ENCODE results near the gene CYP8B1.

The CYP8B1 gene

DNA sequence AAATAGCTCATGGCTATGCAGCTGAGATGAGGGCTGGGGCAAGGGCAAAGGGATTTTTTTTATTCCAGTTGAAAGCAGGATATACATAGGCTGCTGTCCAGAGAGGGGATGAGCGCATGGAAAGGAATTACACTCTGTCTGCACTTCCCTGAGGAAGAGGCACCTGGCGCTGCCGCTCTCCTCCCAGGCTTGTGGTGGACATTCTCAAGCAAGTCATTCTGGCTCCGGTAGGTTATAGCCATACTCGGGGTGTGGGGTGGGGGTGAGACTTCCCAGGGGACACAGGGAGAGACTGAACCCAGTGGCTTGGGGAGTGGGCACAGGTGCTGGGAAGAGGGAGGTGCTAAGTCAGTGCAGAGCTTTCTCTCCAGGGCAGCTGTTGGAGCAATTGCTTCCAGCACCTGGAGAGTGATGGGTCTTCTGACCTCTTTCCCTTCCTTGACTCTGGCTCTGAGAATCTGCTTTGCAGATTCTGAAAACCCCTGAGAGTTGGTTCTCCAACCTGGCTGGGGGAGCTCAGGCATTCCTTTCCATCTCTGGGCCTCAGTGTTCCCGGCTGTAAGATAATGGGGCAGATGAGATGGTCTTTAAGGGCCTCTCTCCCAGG lies 24.3 kb downstream of the CYP8B1 start:
- no peak for DNase-seq

DNA sequence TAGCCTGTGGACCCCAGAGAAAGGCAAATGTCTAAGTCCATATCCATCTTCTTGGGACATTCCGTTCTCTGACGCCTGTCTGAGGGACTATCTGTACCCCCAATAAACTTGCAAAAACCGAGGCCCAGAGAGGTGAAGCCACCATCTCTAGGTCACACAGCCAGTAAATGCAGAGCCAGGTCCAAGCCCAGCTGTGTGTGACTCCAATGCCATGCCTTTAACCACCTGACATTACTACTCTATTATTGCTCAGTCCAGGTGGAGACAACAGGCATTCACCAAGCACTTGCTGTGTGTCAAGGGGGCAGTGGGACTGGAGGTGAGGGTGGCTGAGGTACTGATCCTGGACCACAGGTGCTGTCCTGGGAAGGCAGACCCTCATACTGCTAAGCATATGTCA lies 25.4 kb downstream of the CYP8B1 start:
- DNase-seq, result no peak

DNA sequence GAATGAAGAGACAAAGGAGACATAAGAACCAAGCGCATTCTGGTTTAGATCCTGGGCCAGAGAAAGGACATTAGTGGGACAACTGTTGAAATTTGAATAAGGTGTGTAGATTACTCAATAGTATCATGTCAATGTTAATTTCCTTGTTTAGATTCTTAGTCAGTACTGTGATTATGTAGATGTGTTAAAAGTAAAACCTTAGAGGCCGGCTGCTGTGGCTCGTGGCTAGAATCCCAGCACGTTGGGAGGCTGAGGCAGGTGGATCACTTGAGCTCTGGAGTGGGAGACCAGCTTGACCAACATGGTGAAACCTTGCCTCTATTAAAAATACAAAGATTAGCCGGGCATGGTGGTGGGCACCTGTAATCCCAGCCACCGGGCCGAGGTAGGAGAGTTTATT lies 26.7 kb downstream of the CYP8B1 start:
- DNase-seq, result no peak

DNA sequence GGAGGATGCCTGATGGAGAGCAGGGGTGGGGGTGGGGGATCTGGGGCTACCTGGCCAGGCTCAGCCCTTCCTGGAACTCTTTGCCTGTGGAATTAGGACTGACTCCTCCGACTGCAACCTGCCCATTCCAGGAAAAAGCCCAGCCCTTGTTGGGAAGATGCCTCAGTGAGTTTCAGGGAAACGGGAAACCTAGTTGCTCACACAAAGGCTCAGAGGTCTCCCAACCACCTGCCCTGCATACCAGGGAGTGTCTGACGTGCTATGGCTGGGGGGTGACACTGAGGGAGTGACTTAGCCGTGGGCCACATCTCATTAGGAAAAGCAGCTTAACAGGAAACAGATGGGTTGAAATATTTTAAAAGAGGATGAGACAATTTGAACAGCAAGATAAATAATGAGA lies 27.9 kb downstream of the CYP8B1 start:
- DNase-seq, result no peak

DNA sequence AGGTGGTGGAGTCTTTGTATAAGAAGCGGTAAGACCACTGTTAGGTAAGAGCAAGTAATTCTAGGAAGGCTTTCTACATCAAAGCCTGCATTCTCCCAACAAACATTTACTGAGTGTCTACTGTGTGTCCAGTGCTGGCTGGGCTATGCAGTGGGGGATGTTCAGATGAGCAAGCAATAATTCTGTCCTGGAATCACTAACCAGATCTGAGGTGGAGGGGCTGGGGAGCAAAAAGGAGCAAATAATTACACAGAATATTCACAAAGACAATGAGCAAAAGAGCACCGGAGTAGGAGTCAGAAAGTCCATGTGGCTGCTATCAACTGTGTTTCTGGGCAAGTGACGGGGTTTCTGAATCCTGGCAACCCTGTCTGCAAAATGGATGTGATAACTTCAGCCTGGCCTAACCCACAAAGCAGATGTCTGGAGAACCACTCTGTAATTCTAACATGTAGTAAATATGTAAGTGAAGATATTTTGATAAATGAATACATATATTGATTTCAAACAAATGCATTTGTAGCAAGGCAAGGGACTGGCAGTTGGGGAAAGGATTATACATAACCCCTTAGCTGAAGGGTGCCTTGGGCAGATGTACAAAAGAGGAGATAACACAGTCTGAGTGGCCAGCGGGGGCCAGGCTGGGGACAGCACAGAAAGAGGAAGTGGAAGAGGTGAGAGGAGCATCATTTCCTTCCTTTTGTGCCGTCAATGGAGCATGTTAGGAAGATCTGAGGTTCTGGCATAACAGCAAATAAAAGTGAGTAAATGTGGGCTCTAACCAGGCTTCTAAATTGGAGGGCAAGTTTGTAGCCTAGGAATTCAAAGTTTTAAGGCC lies 28.8 kb downstream of the CYP8B1 start:
- DNase-seq, result no peak

DNA sequence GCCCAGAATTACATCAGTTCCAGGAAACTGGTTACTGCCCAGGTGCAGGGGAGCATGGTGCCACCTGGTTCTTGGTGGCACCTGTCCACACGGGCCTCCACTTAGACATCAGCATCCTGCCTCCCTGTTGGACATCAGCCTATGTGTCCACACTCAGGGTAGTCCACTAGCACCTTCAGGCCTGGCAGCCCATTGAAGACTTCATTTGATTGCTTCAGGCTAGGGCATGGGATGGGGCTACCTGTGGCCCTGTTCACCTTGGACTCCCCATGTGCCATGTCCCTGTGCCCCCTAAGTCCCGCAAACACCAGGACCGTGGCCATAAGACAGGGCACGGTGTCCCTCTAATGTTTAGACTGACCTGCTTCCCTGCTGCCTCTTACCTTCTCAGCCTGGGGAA lies 30.9 kb downstream of the CYP8B1 start:
- DNase-seq, result no peak

DNA sequence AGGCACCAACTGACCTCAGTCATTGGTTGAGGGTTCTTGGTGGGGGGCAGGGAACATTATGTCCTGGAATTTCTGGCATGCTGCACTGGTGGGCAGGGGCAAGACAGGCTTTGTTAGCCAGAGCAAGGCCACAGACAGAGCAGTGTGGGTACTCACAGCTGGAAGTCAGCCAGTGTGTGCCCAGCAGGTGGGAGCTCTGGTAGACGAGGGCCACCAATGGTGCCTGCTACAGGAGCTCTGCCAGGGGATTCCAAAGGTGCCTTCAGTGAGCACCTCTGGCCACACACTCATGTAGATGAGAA lies 31.3 kb downstream of the CYP8B1 start:
- no peak for DNase-seq

DNA sequence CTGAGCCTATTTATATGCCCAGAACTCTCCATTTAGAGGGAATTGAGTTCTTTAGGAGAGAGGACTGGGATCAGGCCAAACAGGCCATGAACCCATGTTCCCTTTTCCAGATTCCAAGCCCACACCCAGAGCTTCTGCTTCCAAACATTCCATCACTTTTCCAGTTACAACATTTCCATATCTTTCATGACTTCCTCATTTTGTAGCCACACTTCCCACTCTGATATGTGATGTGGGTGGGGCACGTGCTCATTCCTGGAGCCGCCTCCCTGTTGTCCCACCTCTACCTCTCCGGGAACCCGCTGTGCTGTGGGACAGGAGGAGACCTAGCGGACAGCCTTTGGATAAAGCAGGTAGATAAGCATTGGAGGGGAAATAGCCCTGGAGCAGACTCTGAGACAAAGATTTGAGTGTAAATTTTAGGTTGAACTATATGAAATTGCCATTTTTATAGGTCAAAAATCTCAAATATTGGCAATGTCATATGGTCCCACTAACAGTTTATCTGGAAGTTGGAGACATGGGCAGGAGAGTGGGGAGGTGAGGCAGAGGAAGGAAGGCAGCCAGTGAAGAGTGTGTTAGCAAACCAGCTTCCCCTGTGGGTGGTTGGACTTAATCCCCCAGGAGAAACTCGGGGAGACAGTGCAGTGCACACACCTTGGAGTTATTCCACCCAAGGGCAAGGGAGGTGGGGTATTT lies 31.8 kb downstream of the CYP8B1 start:
- no peak for DNase-seq

DNA sequence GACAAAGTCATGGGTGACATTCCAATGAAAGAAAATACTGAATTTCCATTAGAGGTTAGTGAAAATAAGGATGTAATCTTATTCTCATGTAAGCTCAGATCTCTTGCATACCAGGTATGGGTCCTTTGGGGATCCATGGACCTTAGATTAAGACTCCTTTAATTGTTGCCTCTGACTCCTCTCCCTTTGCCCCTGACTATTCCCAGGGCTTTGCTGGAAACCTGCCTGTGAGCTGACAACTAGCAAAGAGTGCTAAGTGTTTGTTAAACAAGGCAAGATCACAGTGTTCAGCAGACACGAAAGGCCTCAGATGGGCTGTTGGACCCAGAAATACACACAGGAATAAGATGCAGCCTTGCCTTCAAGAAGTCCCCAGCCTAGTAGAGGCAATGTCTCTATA lies 34.3 kb downstream of the CYP8B1 start:
- DNase-seq, result no peak

DNA sequence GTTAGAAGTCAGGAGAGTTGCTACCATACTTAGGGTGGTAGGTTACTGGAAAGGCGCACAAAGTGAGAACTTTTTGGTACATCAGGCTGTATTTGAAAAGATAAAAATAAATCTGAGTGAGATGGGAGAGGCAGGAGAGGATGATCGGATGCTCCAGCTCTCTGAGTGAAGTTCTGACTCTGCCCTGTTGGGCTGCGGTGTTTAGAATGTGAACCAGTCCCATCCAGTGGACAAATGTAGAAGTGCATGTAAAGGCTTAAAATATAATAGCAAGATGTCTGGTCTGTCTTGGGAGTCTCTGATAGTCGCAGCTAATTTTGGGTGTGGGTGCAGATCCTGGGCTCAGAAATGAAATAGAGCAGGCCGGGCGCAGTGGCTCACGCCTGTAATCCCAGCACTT lies 36.1 kb downstream of the CYP8B1 start:
- DNase-seq, result peak; percentile 10

DNA sequence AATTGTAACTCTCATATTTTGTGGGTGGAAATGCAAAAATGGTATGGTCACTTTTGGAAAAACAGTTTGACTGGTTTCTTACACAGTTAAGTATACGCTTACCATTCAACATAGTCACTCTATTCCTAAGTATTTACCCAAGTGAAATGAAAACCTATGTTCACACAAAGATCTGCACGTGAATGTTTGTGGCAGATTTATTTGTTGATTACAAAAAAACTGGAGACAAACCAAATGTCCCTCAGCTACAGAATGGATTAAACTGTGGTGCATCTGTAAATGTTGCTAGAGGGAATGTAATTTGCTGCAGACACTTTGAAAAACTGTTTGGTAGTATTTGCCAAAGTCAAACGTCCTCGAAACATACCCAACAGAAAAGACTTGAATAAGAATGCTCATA lies 37.1 kb downstream of the CYP8B1 start:
- DNase-seq, result no peak

DNA sequence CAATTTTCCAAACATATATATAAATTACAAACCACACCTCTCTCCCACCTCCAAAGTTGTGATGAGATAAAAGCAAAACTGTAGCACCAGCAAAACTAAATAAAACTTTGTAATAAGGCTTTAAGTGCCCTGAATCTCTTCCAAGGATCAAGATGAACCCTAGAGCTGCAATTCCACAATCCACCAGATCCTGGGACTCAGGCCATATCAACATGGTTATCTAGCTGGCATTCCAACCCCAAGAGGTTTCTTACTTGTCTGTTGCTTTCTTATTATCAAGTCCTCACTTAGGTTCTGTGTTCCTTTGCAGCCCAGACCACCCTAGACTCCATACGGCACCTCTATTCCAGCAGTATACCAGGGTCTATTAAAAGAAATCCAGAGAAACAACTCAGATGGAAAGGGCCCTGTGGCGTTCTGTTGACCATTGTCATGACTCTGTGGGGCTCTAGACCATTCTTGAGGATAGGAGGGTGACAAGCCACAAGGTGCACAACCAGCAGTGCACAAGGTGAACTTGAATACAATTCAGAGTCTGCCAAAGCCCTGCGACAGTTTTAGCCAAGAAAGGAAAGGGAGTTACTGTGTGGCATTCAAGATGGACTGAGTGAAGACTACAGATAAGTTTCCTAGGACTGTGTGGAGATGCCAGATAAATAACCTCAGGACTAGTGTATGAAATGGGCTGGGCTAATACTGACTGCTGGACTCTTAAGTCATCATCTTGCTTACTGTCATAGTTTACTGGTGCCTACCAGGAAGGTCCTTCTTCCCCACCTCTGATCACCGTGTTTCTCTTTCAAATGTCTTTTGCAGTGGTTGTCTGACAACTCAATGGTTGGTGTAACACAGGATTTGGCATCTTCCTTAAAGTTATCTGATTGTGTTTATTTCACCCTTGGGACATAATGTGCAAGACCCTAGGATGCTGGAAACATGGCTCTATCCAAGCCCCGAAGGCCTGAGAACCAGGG lies 39.2 kb downstream of the CYP8B1 start:
- no peak for DNase-seq

DNA sequence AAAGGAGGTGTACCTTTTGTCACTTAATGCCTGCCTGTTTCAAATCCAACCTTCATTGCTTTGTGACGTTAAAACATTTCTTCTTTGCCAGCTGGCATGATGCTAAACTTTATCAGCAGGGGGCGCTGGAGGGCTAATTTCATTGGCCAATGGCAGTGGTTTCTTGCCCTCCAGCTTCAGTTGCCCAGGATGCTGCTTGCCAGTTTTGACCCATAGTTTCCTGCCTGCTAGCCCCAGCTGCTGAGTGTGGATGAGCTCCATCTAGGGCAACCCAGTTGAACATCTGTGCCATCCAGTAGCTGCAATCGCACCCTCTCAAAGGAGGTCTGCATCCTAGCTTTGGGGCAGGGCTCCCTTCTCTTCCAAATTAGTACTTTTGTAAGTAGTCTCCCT lies 44.4 kb downstream of the CYP8B1 start:
- peak; percentile 64 for DNase-seq

DNA sequence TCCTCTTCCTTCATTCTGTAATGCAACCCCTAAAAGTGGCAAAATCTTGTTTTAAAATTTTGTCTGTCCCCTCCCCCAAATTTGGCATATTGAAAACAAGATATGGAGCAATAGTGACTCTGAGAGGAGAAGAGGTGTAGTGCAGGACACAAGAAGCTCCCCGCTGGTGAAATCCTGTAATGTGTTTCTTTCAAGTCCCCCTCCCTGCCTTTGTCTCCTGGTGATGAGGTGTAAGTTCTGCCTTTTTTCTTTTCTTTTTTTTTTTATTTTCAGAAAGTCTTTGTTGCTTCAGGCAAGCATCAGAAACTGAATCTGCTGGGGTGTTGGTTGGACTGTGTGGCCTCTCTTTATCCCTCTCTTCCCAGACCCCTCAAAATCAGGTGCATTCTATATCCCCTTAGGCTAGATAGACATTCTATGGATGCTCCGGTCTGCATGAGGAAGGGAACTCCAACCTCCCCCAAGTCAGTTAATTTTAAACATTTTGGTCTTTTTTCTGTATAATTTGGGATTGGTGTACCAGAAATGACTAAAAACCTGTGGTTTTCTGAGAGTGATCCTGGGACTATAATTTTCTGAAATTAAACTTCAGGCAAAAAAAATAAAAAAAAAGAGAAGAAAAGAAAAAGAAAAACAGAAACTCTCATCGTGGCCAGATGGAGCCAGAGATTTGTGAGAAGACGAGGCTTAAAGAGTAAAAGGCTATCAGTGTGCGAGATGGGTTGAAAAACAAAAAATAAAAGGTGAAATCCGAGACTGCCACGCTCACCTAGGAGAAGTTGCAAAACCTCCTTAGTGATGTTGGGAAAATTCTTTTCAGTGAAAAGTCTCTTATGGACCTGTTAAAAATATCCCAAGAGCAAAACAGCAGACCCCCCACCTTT lies 45.0 kb downstream of the CYP8B1 start:
- DNase-seq, result no peak

DNA sequence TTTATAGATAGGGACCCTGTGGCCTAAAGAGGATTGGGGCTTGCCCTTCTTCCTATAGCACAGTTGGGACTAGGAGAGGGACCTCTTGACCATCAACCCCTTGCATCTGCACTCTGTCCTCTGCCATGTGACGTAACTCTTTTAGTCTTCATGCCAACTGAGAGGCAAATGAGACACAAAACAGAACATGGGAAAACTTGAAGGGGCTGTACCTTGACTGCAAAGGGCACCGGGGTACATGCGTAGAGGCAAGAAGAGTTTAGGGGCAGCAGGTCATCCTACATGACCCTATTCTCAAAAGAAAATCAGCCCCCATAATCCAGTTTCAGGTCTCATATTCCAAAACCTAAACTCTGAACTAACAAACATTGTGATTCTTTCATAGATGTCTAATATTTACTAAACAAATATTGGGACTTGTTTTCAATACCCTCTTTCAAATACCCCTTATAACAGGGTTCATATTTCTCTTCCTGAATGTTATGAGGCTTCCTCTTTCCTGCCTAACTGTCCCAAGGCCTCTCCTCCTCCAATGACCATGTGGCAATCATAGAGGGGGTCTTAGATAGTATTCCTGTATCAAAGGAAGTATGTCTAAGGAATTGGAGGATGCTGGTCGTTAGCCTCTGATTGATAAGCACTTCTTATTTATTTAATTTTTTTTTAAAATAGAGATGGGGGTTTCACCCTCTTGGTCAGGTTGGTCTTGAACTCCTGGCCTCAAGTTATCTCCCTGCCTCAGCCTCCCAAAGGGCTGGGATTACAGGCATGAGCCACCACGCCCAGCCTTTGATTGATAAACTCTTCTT lies 45.8 kb downstream of the CYP8B1 start:
- DNase-seq, result no peak

DNA sequence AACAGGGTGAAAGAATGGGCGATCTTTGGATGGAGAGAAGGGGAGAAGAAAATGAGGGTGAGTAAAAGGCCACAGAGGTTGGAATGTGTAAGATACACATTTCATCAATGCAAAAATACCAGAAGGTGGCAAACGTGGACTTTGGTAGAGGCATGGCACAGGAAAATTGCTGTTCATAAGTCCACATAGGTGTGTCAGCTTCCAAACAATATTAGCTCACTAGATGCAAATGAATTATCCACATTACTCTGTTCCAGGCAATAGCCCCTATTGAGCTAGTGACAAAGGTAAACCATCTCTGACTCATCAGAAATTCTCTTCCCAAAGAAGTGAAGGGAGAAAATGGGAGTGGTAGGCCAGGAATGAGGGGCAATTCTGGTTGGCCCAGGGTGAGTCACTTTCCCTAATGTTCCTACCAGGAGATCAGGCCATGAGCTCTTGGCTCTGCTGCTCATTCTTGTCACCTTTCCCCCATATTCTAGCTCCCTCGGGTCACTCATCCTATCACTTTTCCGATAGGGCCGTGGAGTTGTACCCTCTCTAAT lies 46.5 kb downstream of the CYP8B1 start:
- DNase-seq, result no peak

DNA sequence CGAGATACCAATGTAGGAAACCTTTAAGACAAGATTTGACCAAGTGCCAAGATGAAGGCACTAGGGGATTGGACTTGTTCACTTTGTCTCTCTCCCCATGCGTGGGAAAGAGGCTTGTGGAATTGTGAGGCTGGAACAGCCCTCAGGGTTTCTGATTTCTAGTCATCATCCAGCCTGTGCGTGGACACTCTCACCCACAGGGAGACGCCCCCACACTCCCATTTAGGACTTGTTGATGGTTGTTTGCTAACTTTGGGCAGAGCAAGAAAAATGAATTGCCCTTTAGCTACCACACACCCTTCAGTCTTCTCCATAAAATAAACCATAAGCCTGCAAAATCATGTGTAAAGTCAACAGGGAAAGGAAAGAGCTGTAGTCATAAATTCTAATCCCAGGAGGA lies 48.0 kb downstream of the CYP8B1 start:
- DNase-seq, result no peak

DNA sequence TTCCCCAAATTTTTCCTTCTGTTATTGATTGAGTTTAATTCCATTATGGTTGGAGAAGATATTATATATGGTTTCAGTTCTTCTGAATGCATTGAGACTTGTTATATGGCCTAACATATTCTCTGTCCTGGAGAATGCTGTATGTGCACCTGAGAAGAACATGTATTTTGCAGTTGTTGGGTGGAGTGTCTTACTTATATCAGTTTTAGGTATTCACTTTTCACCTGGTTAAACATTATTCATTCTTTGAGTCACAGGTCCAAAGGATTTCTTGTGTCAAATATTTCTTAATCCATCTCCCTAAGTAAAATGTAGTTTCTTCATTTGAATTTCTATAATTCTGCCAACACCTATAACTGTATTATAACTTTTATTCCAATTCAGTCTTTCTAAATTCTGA lies 48.7 kb downstream of the CYP8B1 start:
- DNase-seq, result no peak

DNA sequence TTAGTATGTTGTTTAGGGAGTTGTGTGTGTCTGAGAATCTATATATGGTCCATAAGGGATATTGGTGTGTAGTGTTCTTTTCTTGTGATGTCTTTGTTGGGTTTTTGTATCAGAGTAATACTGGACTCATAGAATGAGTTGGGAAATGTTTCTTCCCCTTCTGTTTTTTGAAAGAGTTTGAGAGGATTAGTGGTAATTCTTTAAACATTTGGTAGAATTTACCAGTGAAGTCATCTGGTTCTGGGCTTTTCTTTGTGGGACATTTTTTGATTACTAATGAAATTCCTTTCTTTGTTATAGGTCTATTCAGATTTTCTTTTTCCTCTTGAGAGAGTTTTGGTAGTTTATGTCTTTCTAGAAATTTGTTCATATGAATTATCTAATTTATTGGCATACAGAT lies 49.5 kb downstream of the CYP8B1 start:
- DNase-seq, result no peak

DNA sequence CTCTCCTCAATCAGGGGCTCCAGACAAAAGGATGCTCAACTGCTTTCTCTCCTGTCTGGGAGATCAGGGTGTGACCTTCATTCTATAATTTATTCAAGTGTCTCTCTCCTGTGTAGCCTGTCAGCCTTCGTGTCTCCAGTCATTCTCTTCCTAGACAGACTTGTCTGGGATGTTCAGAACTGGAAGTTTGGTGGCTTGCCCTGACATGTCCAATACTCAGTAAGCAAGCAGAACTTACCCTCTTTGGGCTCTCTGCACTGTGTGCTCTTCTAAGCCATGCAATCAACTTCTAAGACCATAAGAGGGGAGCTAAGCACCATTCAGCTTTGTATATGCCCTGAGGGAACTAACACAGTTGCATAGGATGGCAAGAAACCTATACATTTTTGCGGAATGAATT lies 52.3 kb downstream of the CYP8B1 start:
- DNase-seq, result no peak

DNA sequence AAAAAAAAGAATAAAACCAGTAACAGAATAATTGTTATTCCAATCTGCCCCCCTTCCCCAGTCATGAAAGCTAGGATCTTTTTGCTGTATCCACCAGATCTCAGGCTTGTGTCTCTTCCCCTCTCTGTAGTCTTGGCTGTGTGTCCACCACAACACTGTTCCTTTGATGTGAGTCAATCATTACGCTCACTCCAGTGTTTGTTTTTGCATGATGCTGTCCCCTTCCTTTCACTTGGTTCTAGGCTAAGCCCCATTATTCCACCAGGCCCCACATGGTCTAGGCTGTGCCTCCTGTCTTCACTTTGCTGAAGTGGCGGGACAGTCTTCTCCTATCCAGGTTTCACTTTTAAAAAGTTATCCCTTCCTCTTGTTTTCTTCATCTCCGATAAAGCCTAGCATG lies 52.9 kb downstream of the CYP8B1 start:
- DNase-seq, result no peak
